Lower leg skin (tissue), 3 donors: ENCODE results near the gene FCAMR.

Experiments
- CTCF ChIP-seq, 3 donors: fragments of 450-650 bp; IDR thresholded peaks; one replicate each; pipeline ENCODE4 v1.5.1; 2016; ENCODE audit warnings: antibody characterized with exemption in 3 of 3, mild to moderate bottlenecking in 3 of 3, moderate library complexity in 2 of 3
- POLR2A ChIP-seq, 2 donors: fragments of 450-650 bp; IDR thresholded peaks; one replicate each; pipeline ENCODE4 v1.6.1; 2016 to 2017; ENCODE audit warnings: antibody characterized with exemption in 2 of 2, mild to moderate bottlenecking in 1 of 2, moderate library complexity in 1 of 2

- TF ChIP-seq CTCF (IDR thresholded peaks at IDR 0.05) (no peak), POLR2A (IDR thresholded peaks at IDR 0.05) (no peak)
These were observed 36.8 kb downstream of the FCAMR start for GRCh38 chr1:206933333-206933945.
